ENCODE data around the gene PDZK1IP1.
A peak's percentile ranks its signal among the peaks of the same experiment; 100 is the strongest.

PDZK1IP1 gene

GRCh38 chr1:47181955-47182675 lies 7.7 kb downstream of the PDZK1IP1 start:
- peaks cover 4% of the 10 kb centered on the region for H3K27me3 ChIP-seq (ENCODE audit: control insufficient read depth, insufficient read depth, low read length)
- peak overlapping the region; percentile 51 for H3K9ac ChIP-seq (ENCODE audit: low read length)
- H3K4me3 ChIP-seq (ENCODE audit: low read length), result no peak overlapping the region
- no peaks in the 10 kb centered on the region for H3K36me3 ChIP-seq (ENCODE audit: control insufficient read depth, insufficient read depth, low read length)
- H3K9me3 ChIP-seq (ENCODE audit: control insufficient read depth, low read length), result no peaks in the 10 kb centered on the region
- H3K4me1 ChIP-seq (ENCODE audit: control insufficient read depth, insufficient read depth, low read length), result peaks cover 49% of the 10 kb centered on the region

GRCh38 chr1:47181095-47181954 lies 8.5 kb downstream of the PDZK1IP1 start:
- peaks cover 4% of the 10 kb centered on the region for H3K27me3 ChIP-seq (ENCODE audit: control insufficient read depth, insufficient read depth, low read length)
- peak overlapping the region; percentile 51 for H3K9ac ChIP-seq (ENCODE audit: low read length)
- H3K4me3 ChIP-seq (ENCODE audit: low read length), result no peak overlapping the region
- no peaks in the 10 kb centered on the region for H3K36me3 ChIP-seq (ENCODE audit: control insufficient read depth, insufficient read depth, low read length)
- H3K4me1 ChIP-seq (ENCODE audit: control insufficient read depth, insufficient read depth, low read length), result peaks cover 44% of the 10 kb centered on the region
- no peaks in the 10 kb centered on the region for H3K9me3 ChIP-seq (ENCODE audit: control insufficient read depth, low read length)

DNA sequence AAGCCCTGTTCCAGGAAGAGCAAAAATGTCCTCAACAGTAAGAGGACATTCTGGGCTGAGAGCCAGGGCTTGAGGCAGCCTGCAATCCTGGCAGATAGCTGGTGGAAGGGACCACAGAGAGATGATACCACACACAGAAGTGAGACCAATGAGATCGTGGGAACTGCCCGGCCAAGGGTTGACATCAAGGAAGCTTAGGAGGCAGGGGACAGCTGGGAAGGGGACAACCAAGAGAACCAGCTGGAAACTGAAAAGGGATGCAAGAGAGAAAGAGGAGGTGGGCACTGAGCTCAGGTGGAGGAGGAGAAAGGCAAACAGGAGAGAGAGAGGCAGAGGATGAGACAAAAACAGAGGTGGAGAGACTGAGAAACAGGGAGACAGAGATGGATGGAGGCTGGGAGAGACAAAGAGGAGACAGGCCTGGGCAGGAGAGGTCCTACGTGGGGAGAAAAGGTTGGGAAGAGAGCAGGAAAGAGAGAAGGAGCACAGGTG lies 9.2 kb downstream of the PDZK1IP1 start:
- Histone ChIP-seq H3K4me3 (ENCODE audit: low read length) (no peak overlapping the region), H3K4me1 (ENCODE audit: control insufficient read depth, insufficient read depth, low read length) (peaks cover 44% of the 10 kb centered on the region), H3K9me3 (ENCODE audit: control insufficient read depth, low read length) (no peaks in the 10 kb centered on the region), H3K36me3 (ENCODE audit: control insufficient read depth, insufficient read depth, low read length) (no peaks in the 10 kb centered on the region), H3K9ac (ENCODE audit: low read length) (peak overlapping the region; percentile 67), H3K27me3 (ENCODE audit: control insufficient read depth, insufficient read depth, low read length) (peaks cover 4% of the 10 kb centered on the region)

DNA sequence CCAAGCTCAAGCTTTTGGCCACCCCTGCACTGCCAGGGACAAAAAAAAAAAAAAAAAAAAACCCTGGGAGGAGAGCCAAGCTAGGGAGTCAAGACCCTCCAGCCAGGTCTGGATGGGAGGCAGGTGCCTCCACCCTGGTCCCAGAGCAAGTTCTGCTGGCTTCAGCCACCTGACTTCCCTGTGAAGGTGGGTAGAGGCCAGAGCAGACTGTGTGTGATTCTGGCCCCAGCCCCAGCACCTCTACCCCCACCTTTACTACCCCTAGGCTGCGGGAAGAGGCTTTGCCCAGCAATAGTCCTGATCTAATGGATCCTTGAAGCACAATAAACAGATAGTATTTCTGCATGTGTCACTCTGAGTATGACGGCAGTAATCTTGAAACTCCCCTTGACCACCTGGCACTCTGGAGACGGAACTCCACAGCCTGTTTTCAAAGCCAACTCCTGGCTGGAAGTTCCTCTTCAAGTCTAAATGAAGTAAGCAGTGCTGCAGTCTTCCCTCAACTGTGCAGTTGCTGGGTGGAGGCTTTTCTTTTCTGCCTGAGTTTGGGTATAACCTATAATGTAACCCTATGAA lies 9.8 kb downstream of the PDZK1IP1 start:
- peaks cover 4% of the 10 kb centered on the region for H3K27me3 ChIP-seq (ENCODE audit: control insufficient read depth, insufficient read depth, low read length)
- H3K4me1 ChIP-seq (ENCODE audit: control insufficient read depth, insufficient read depth, low read length), result peaks cover 44% of the 10 kb centered on the region
- H3K9ac ChIP-seq (ENCODE audit: low read length), result peak overlapping the region; percentile 67
- no peak overlapping the region for H3K4me3 ChIP-seq (ENCODE audit: low read length)
- H3K36me3 ChIP-seq (ENCODE audit: control insufficient read depth, insufficient read depth, low read length), result no peaks in the 10 kb centered on the region
- no peaks in the 10 kb centered on the region for H3K9me3 ChIP-seq (ENCODE audit: control insufficient read depth, low read length)

DNA sequence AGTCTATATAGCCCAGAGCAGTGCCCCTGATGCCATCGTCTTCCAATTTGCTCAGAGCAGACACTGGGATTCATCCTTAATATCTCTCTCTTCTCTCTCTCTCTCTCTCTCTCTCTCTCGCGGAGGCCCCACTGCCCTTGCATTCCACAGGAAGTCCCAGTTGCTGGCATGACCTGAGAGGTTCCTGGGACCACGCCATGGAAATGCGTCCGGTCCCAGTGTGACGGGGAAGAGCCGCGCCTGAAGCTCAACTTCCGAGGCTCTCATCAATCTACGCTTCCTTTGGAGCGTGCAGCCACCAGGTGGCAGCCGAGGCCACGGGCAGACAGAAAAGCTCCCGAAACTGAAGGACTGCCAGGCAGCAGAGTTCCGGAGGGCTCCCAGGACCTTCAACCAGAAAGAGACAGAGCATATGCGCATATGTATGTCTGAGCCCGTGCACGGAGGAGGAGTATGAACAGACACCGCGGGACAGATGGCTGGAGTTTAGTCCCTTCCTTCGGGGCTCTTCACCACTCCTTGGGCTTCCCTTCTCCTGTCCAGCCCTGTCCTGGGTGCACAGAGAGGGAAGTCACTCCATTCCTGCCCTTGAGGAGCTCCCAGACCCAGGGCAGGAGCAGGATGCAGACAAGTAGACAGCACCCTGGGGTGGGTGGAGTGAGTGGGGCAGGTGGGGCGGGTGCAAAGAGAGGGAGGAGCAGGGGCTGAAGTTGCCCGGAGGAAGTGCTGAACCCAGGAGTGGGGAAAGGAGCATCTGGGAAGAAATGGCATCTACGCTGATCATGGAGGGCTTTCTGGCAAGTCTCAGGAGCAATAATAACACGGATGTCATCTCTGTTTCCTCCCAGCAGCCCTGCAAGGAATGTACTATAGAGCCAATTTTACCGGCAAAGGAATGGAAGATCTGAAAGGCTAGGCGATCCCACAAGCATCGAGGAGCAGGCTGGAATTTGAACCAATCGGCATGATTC lies 10.5 kb downstream of the PDZK1IP1 start:
- Histone ChIP-seq H3K9ac (ENCODE audit: low read length) (peak overlapping the region; percentile 67), H3K27me3 (ENCODE audit: control insufficient read depth, insufficient read depth, low read length) (peaks cover 4% of the 10 kb centered on the region), H3K36me3 (ENCODE audit: control insufficient read depth, insufficient read depth, low read length) (no peaks in the 10 kb centered on the region), H3K9me3 (ENCODE audit: control insufficient read depth, low read length) (no peaks in the 10 kb centered on the region), H3K4me3 (ENCODE audit: low read length) (peak overlapping the region; percentile 39), H3K4me1 (ENCODE audit: control insufficient read depth, insufficient read depth, low read length) (peaks cover 44% of the 10 kb centered on the region)

DNA sequence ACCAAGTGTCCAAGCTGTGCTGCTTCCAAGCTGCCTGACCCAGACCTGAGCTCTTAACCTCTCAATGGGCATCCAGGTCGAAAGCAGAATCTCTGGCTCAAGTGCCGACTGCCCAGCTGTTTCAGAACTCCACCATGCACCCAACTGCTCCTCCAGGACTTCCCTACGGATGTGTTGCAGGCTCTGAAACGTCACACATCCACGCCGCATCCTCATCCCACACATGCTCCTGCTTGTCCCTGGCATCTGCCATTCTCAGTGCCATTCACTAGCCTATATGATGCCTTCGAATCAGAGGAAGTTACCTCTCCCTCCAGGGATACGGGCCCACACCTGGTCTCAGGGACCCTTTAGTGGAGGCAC lies 11.2 kb downstream of the PDZK1IP1 start:
- Histone ChIP-seq H3K4me3 (ENCODE audit: low read length) (no peak overlapping the region), H3K9ac (ENCODE audit: low read length) (peak overlapping the region; percentile 67), H3K27me3 (ENCODE audit: control insufficient read depth, insufficient read depth, low read length) (peaks cover 4% of the 10 kb centered on the region), H3K36me3 (ENCODE audit: control insufficient read depth, insufficient read depth, low read length) (no peaks in the 10 kb centered on the region), H3K4me1 (ENCODE audit: control insufficient read depth, insufficient read depth, low read length) (peaks cover 44% of the 10 kb centered on the region), H3K9me3 (ENCODE audit: control insufficient read depth, low read length) (no peaks in the 10 kb centered on the region)

DNA sequence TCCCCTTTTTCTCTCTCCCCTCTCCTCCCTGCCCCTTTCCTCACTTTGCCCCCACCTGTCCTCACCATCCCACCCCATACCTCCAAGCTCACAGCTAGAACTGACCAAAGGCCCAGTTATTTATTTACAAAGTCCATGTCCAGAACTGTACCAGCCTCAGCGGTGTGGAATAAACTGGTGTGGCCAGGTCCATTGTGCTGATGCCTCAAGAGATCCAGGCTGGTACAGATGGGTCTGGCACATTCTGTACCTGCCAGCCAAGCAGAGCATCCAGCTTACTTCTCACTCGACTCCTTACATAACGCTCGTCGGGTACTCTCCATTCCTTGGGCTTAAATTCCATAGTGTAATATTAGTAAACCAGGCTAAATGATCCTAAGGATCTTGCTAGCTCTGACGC lies 11.8 kb downstream of the PDZK1IP1 start:
- peaks cover 4% of the 10 kb centered on the region for H3K27me3 ChIP-seq (ENCODE audit: control insufficient read depth, insufficient read depth, low read length)
- no peaks in the 10 kb centered on the region for H3K9me3 ChIP-seq (ENCODE audit: control insufficient read depth, low read length)
- H3K4me1 ChIP-seq (ENCODE audit: control insufficient read depth, insufficient read depth, low read length), result peaks cover 40% of the 10 kb centered on the region
- H3K9ac ChIP-seq (ENCODE audit: low read length), result no peak overlapping the region
- no peaks in the 10 kb centered on the region for H3K36me3 ChIP-seq (ENCODE audit: control insufficient read depth, insufficient read depth, low read length)
- H3K4me3 ChIP-seq (ENCODE audit: low read length), result no peak overlapping the region

- H3K36me3 ChIP-seq (ENCODE audit: control insufficient read depth, insufficient read depth, low read length), result no peaks in the 10 kb centered on the region
- peaks cover 13% of the 10 kb centered on the region for H3K4me1 ChIP-seq (ENCODE audit: control insufficient read depth, insufficient read depth, low read length)
- no peak overlapping the region for H3K4me3 ChIP-seq (ENCODE audit: low read length)
- no peaks in the 10 kb centered on the region for H3K27me3 ChIP-seq (ENCODE audit: control insufficient read depth, insufficient read depth, low read length)
- H3K9ac ChIP-seq (ENCODE audit: low read length), result no peak overlapping the region
- no peaks in the 10 kb centered on the region for H3K9me3 ChIP-seq (ENCODE audit: control insufficient read depth, low read length)
These were observed 14.5 kb downstream of the PDZK1IP1 start for GRCh38 chr1:47175227-47175934.

DNA sequence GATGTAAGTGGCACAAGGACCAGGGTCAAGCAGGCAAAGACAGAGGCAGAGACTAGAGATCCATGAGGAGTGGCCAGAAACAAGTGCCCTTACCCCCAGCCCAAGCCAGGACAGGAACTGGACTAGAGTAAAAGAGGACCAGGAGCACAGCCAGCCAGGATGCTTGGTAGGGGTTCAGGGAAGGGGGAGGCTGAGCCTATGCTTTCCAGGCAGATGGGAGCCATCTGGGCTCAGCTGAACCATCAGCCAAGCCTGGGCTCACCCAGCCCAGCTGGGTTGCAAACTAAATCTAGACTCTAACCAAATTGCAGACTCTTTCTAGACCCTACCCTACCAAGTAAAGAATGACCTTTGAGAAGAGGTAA lies 15.2 kb downstream of the PDZK1IP1 start:
- no peaks in the 10 kb centered on the region for H3K36me3 ChIP-seq (ENCODE audit: control insufficient read depth, insufficient read depth, low read length)
- H3K9ac ChIP-seq (ENCODE audit: low read length), result no peak overlapping the region
- no peak overlapping the region for H3K4me3 ChIP-seq (ENCODE audit: low read length)
- peaks cover 6% of the 10 kb centered on the region for H3K4me1 ChIP-seq (ENCODE audit: control insufficient read depth, insufficient read depth, low read length)
- H3K9me3 ChIP-seq (ENCODE audit: control insufficient read depth, low read length), result no peaks in the 10 kb centered on the region
- H3K27me3 ChIP-seq (ENCODE audit: control insufficient read depth, insufficient read depth, low read length), result no peaks in the 10 kb centered on the region

DNA sequence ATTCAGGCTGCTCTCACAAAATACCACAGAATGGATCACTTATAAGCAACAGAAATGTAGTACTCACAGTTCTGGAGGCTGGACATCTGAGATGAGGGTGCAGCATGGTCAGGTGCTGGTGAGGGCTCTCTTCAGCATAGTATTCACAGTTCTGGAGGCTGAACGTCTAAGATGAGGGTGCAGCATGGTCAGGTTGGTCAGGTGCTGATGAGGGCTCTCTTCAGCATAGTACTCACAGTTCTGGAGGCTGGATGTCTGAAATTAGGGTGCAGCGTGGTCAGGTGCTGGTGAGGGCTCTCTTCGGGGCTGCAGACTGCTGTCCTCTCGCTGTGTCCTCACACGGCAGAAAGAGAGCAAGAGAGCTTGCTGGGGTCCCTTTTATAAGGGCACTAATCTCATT lies 17.1 kb downstream of the PDZK1IP1 start:
- H3K9ac ChIP-seq (ENCODE audit: low read length), result no peak overlapping the region
- H3K4me1 ChIP-seq (ENCODE audit: control insufficient read depth, insufficient read depth, low read length), result no peaks in the 10 kb centered on the region
- no peaks in the 10 kb centered on the region for H3K9me3 ChIP-seq (ENCODE audit: control insufficient read depth, low read length)
- H3K27me3 ChIP-seq (ENCODE audit: control insufficient read depth, insufficient read depth, low read length), result no peaks in the 10 kb centered on the region
- H3K4me3 ChIP-seq (ENCODE audit: low read length), result no peak overlapping the region
- H3K36me3 ChIP-seq (ENCODE audit: control insufficient read depth, insufficient read depth, low read length), result no peaks in the 10 kb centered on the region

DNA sequence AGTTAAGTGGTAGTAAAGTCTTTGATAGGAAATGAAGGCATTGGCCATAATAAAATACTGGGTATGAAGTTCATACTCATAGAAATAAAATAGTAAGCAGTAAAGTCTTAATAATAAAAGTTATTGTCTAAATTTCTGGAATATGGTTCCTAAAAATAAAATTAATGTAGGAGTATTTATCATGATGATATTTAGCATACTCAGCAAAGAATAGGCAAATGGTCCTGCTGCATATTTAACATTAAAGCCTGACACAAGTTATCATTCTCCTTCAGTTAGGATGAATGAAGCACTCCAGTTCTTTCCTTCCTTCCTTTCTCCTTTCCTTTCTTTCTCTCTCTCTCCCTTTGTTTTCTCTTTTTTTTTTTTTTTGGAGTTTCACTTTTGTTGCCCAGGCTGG lies 25.3 kb downstream of the PDZK1IP1 start:
- Histone ChIP-seq H3K9ac (ENCODE audit: low read length) (no peak overlapping the region), H3K4me3 (ENCODE audit: low read length) (no peak overlapping the region), H3K9me3 (ENCODE audit: control insufficient read depth, low read length) (no peaks in the 10 kb centered on the region), H3K4me1 (ENCODE audit: control insufficient read depth, insufficient read depth, low read length) (no peaks in the 10 kb centered on the region), H3K27me3 (ENCODE audit: control insufficient read depth, insufficient read depth, low read length) (no peaks in the 10 kb centered on the region), H3K36me3 (ENCODE audit: control insufficient read depth, insufficient read depth, low read length) (no peaks in the 10 kb centered on the region)

Data from mucosa of stomach (tissue), 1 donor.